ENCODE measurements around the gene ARHGAP27. TPM values are rescaled to one million over a fixed set of nuclear protein-coding genes. Genes with fewer than 3 reads are reported as not detected.

Gene ARHGAP27
- total and polyA plus RNA-seq, 8 donors, result 7.7 to 390 (median 45.5) TPM

GRCh38 chr17:45394091-45394490 lies 38.6 kb downstream of the ARHGAP27 start:
- intact Hi-C loops (cut with DNase I; ENCODE audit: low total_unique reads), result no loop called here
- Histone ChIP-seq H3K27ac (no peak overlapping the region), H3K9me3 (no peaks in the 10 kb centered on the region), H3K27me3 (peaks cover 0 to 7% (median 0%) of the 10 kb centered on the region in 3 donors), H3K36me3 (peaks cover 15 to 56% (median 45%) of the 10 kb centered on the region in 4 donors), H3K4me3 (no peak overlapping the region), H3K4me1 (peaks cover 8 to 15% (median 11%) of the 10 kb centered on the region in 4 donors)
- WGBS, 5 donors, result 80 to 91% (median 87%) methylated on average over 6 of the region's 6 CpGs
- no peak for DNase-seq
- TF ChIP-seq POLR2A (IDR thresholded peaks at IDR 0.05) (no peak), EP300 (IDR thresholded peaks at IDR 0.05) (no peak), POLR2AphosphoS5 (IDR thresholded peaks at IDR 0.05) (no peak)
- TF ChIP-seq, protein P1, sequence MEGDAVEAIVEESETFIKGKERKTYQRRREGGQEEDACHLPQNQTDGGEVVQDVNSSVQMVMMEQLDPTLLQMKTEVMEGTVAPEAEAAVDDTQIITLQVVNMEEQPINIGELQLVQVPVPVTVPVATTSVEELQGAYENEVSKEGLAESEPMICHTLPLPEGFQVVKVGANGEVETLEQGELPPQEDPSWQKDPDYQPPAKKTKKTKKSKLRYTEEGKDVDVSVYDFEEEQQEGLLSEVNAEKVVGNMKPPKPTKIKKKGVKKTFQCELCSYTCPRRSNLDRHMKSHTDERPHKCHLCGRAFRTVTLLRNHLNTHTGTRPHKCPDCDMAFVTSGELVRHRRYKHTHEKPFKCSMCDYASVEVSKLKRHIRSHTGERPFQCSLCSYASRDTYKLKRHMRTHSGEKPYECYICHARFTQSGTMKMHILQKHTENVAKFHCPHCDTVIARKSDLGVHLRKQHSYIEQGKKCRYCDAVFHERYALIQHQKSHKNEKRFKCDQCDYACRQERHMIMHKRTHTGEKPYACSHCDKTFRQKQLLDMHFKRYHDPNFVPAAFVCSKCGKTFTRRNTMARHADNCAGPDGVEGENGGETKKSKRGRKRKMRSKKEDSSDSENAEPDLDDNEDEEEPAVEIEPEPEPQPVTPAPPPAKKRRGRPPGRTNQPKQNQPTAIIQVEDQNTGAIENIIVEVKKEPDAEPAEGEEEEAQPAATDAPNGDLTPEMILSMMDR (IDR thresholded peaks at IDR 0.05), result no peak

DNA sequence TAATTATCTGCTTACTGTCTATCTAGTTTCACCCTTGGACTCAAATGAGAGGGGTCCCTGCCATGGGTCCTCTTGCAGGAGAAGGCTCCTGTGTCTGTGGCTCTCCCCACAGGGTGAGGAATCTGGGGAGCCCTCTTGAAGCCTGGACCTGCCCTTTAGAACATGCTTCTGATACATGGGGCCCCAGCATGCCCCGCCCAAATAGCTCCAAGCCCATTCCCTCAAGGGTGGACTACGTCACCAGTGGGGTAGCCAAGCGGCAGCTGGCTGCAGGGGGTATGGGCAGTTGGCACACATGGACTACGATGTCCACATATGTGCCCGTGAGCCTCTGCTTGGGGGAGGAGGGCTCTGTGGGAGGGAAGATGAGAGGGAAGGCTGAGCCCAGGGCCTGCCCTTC lies 39.3 kb downstream of the ARHGAP27 start:
- H3K36me3 ChIP-seq, result peaks cover 15 to 49% (median 39%) of the 10 kb centered on the region in 4 donors
- 78 to 97% (median 94%) methylated on average over 5 of the region's 5 CpGs for WGBS, 5 donors

GRCh38 chr17:45391918-45392317 lies 40.8 kb downstream of the ARHGAP27 start:
- Histone ChIP-seq H3K36me3 (peaks cover 13 to 34% (median 24%) of the 10 kb centered on the region in 4 donors), H3K27ac (no peak overlapping the region), H3K4me1 (peaks cover 8 to 15% (median 11%) of the 10 kb centered on the region in 4 donors), H3K27me3 (peaks cover 0 to 12% (median 0%) of the 10 kb centered on the region in 3 donors), H3K9me3 (no peaks in the 10 kb centered on the region), H3K4me3 (no peak overlapping the region)
- intact Hi-C loops (cut with DNase I; ENCODE audit: low total_unique reads), result no loop called here
- TF ChIP-seq POLR2A (IDR thresholded peaks at IDR 0.05) (no peak), POLR2AphosphoS5 (IDR thresholded peaks at IDR 0.05) (no peak), EP300 (IDR thresholded peaks at IDR 0.05) (no peak)
- TF ChIP-seq, protein P1 (IDR thresholded peaks at IDR 0.05), result no peak
- WGBS, 5 donors, result 93 to 100% (median 94%) methylated on average over 2 of the region's 2 CpGs
- DNase-seq, result no peak

More for the DNA sequence above, 39.3 kb downstream of the ARHGAP27 start:
- intact Hi-C loops (cut with DNase I; ENCODE audit: low total_unique reads), result no loop called here
- no peak for DNase-seq
- Histone ChIP-seq H3K9me3 (no peaks in the 10 kb centered on the region), H3K4me1 (peaks cover 8 to 15% (median 11%) of the 10 kb centered on the region in 4 donors), H3K4me3 (no peak overlapping the region), H3K27ac (no peak overlapping the region), H3K27me3 (peaks cover 0 to 12% (median 0%) of the 10 kb centered on the region in 3 donors)
- no peak for TF ChIP-seq EP300 (IDR thresholded peaks at IDR 0.05)
- TF ChIP-seq, protein P1 (IDR thresholded peaks at IDR 0.05), result no peak
- no peak for TF ChIP-seq POLR2A (IDR thresholded peaks at IDR 0.05)
- no peak for TF ChIP-seq POLR2AphosphoS5 (IDR thresholded peaks at IDR 0.05)

GRCh38 chr17:45391291-45391690 lies 41.4 kb downstream of the ARHGAP27 start:
- WGBS, 5 donors, result 41 to 61% (median 53%) methylated on average over 5 of the region's 5 CpGs
- Histone ChIP-seq H3K27me3 (peaks cover 0 to 12% (median 0%) of the 10 kb centered on the region in 3 donors), H3K4me1 (peaks cover 10 to 19% (median 16%) of the 10 kb centered on the region in 4 donors), H3K27ac (no peak overlapping the region), H3K36me3 (peaks cover 11 to 28% (median 18%) of the 10 kb centered on the region in 4 donors), H3K4me3 (no peak overlapping the region), H3K9me3 (no peaks in the 10 kb centered on the region)
- intact Hi-C loops (cut with DNase I; ENCODE audit: low total_unique reads), result no loop called here
- no peak for DNase-seq
- TF ChIP-seq, protein P1 (IDR thresholded peaks at IDR 0.05), result no peak
- TF ChIP-seq POLR2A (IDR thresholded peaks at IDR 0.05) (no peak), POLR2AphosphoS5 (IDR thresholded peaks at IDR 0.05) (no peak)

All from stomach (tissue), 9 donors.